HCT116 (cell line): ENCODE results near the gene DERL2. TPM values are rescaled to one million over a fixed set of nuclear protein-coding genes. Genes with fewer than 3 reads are reported as not detected.

Source experiments
- ATAC-seq: fragments of 200-7000 bp; cut with Tn5 transposase; 2 replicates; pipeline ENCODE4 v1.9.1; 2020; ENCODE audit warnings: mild to moderate bottlenecking, moderate library complexity
- BruUV-seq: library from RNA; stranded (reverse); fragments of 400-500 nt; replicated peaks from 2 replicates; lab custom pipeline; 2021; lab: Mats Ljungman, UMichigan
- CTCF ChIA-PET: fragments of 300-600 bp; sonication (Branson Sonifier 250); formaldehyde crosslinking; loops from one replicate; lab custom pipeline; 2021; ENCODE audit warnings: antibody characterized with exemption; lab: Charles Lee
- POLR2A ChIA-PET: fragments of 300-600, 350-600 bp; sonication (Branson Sonifier 250); formaldehyde crosslinking; loops from one replicate; lab custom pipeline; 2021; ENCODE audit warnings: antibody characterized with exemption; lab: Charles Lee
- RAD21 ChIA-PET, 2 experiments: fragments of 300-600 bp; sonication (Branson Sonifier 250); formaldehyde crosslinking; loops; one replicate each; lab custom pipeline; 2023; ENCODE audit warnings: low total read pairs in 2 of 2; ENCODE audit not compliant: uncharacterized antibody in 2 of 2, unreplicated experiment in 2 of 2, low non-redundant PET in 1 of 2; lab: Charles Lee
- DNase-seq: peaks from one replicate; pipeline ENCODE4 v3.0.0-alpha.2; 2010; ENCODE audit warnings: low read depth, low spot score
- H2AFZ ChIP-seq: fragments of 200-600 bp; shearing (Covaris generic), sonication (generic); 2 replicates; pipeline ENCODE4 v1.6.1; 2017; ENCODE audit warnings: low read depth, mixed run types, mixed read lengths, antibody characterized with exemption, low read length; ENCODE audit not compliant: poor library complexity, severe bottlenecking
- H3K27ac ChIP-seq: 2 replicates; pipeline ENCODE4 v1.5.1; 2012; ENCODE audit warnings: low read depth, low read length
- H3K27me3 ChIP-seq: fragments of 200-600 bp; sonication (generic); 2 replicates; pipeline ENCODE4 v1.6.1; 2016; ENCODE audit warnings: mixed run types, low read length, mixed read lengths; ENCODE audit not compliant: insufficient read depth
- H3K36me3 ChIP-seq, 2 experiments: fragments of 200-500 bp in 1 of 2; fragments of 200-600 bp in 1 of 2; sonication (Bioruptor generic) in 1 of 2; sonication (generic) in 1 of 2; 2 replicates each; pipeline versions ENCODE4 v1.5.1 to v1.6.1; 2014 to 2016; ENCODE audit warnings: low read length in 2 of 2, inconsistent platforms in 1 of 2, mixed read lengths in 1 of 2, mixed run types in 1 of 2; ENCODE audit not compliant: insufficient read depth in 2 of 2, control insufficient read depth in 1 of 2
- H3K4me1 ChIP-seq, 2 experiments: fragments of 200-600 bp in 1 of 2; sonication (generic) in 1 of 2; 2 replicates each; pipeline versions ENCODE4 v1.5.1 to v1.6.1; 2012 to 2017; ENCODE audit warnings: low read length in 2 of 2, inconsistent platforms in 1 of 2, mild to moderate bottlenecking in 1 of 2, mixed read lengths in 1 of 2, mixed run types in 1 of 2, moderate library complexity in 1 of 2; ENCODE audit not compliant: insufficient read depth in 2 of 2, control insufficient read depth in 1 of 2
- H3K4me2 ChIP-seq: fragments of 200-600 bp; sonication (generic); 2 replicates; pipeline ENCODE4 v1.6.1; 2017; ENCODE audit warnings: mixed run types, low read length, mixed read lengths
- H3K4me3 ChIP-seq, 2 experiments: fragments of 200-600 bp in 1 of 2; sonication (generic) in 1 of 2; replicated peaks in 1 of 2; 2 replicates each; pipeline ENCODE4 v1.5.1; 2011 to 2016; ENCODE audit warnings: low read length in 2 of 2, control low read depth in 1 of 2, low read depth in 1 of 2, mild to moderate bottlenecking in 1 of 2, mixed read lengths in 1 of 2, mixed run types in 1 of 2
- H3K79me2 ChIP-seq: fragments of 200-600 bp; sonication (generic); 2 replicates; pipeline ENCODE4 v1.6.1; 2017; ENCODE audit warnings: mild to moderate bottlenecking, mixed run types, low read length, moderate library complexity, mixed read lengths; ENCODE audit not compliant: insufficient read depth
- H3K9ac ChIP-seq: fragments of 200-600 bp; sonication (generic); 2 replicates; pipeline ENCODE4 v1.6.1; 2016; ENCODE audit warnings: low read length, mixed read lengths
- H3K9me2 ChIP-seq: fragments of 200-600 bp; sonication (generic), shearing (Covaris generic); 2 replicates; pipeline ENCODE4 v1.6.1; 2017; ENCODE audit warnings: mixed run types, mild to moderate bottlenecking, moderate library complexity; ENCODE audit not compliant: insufficient read depth
- H3K9me3 ChIP-seq, 2 experiments: fragments of 200-500 bp in 1 of 2; fragments of 200-600 bp in 1 of 2; sonication (Bioruptor generic) in 1 of 2; sonication (generic) in 1 of 2; 2 replicates each; pipeline ENCODE4 v1.6.1; 2014 to 2017; ENCODE audit warnings: low read length in 2 of 2, mixed read lengths in 2 of 2, inconsistent platforms in 1 of 2, low read depth in 1 of 2, mild to moderate bottlenecking in 1 of 2, mixed run types in 1 of 2, moderate library complexity in 1 of 2; ENCODE audit not compliant: control insufficient read depth in 1 of 2, insufficient read depth in 1 of 2
- H4K20me1 ChIP-seq: fragments of 200-600 bp; sonication (generic), shearing (Covaris generic); 2 replicates; pipeline ENCODE4 v1.6.1; 2017; ENCODE audit warnings: mixed run types, mild to moderate bottlenecking, moderate library complexity; ENCODE audit not compliant: insufficient read depth
- CBX3 ChIP-seq: IDR thresholded peaks from 2 replicates; pipeline ENCODE4 v1.6.1; 2012; ENCODE audit warnings: low read depth
- CEBPB ChIP-seq: IDR thresholded peaks from 2 replicates; pipeline ENCODE4 v1.6.1; 2012; ENCODE audit warnings: low read depth
- EGR1 ChIP-seq: IDR thresholded peaks from 2 replicates; pipeline ENCODE4 v1.6.1; 2012; ENCODE audit warnings: low read depth
- ELF1 ChIP-seq: IDR thresholded peaks from 2 replicates; pipeline ENCODE4 v1.6.1; 2012; ENCODE audit warnings: low read depth, borderline replicate concordance
- EZH2 ChIP-seq: fragments of 200-600 bp; sonication (generic); IDR thresholded peaks from 2 replicates; pipeline ENCODE4 v1.6.1; 2017; ENCODE audit warnings: antibody characterized with exemption, mixed run types
- EZH2phosphoT487 ChIP-seq: fragments of 200-600 bp; IDR thresholded peaks from 2 replicates; pipeline ENCODE4 v1.6.1; 2018; ENCODE audit warnings: antibody characterized with exemption, borderline replicate concordance
- FOSL1 ChIP-seq: IDR thresholded peaks from 2 replicates; pipeline ENCODE4 v1.6.1; 2012; ENCODE audit warnings: low read depth
- POLR2A ChIP-seq: IDR thresholded peaks from 2 replicates; pipeline ENCODE4 v1.7.0; 2011; ENCODE audit warnings: borderline replicate concordance; ENCODE audit not compliant: insufficient read depth, insufficient read length; ENCODE audit errors: extremely low read depth
- POLR2AphosphoS5 ChIP-seq: IDR thresholded peaks from 2 replicates; pipeline ENCODE4 v1.6.1; 2011; ENCODE audit warnings: mild to moderate bottlenecking, low read depth, low read length, moderate library complexity
- RAD21 ChIP-seq: IDR thresholded peaks from 2 replicates; pipeline ENCODE4 v1.6.1; 2012; ENCODE audit warnings: low read depth, mild to moderate bottlenecking
- SIN3A ChIP-seq: IDR thresholded peaks from 2 replicates; pipeline ENCODE4 v1.6.1; 2012; ENCODE audit warnings: low read depth
- SP1 ChIP-seq: IDR thresholded peaks from 2 replicates; pipeline ENCODE4 v1.6.1; 2012; ENCODE audit warnings: low read depth
- SRF ChIP-seq: IDR thresholded peaks from 2 replicates; pipeline ENCODE4 v1.6.1; 2012; ENCODE audit warnings: low read depth
- YY1 ChIP-seq: IDR thresholded peaks from 2 replicates; pipeline ENCODE4 v1.6.1; 2011; ENCODE audit warnings: low read length, low read depth, moderate library complexity, mild to moderate bottlenecking; ENCODE audit not compliant: insufficient replicate concordance; ENCODE audit errors: extremely low read depth
- ZFX ChIP-seq: fragments of 450-650 bp; IDR thresholded peaks from 2 replicates; pipeline ENCODE4 v1.6.1; 2017
- ZNF274 ChIP-seq: fragments of 200-500 bp; sonication (Bioruptor generic); IDR thresholded peaks from 2 replicates; pipeline ENCODE4 v1.6.1; 2014; ENCODE audit warnings: mild to moderate bottlenecking, low read depth, low read length, inconsistent platforms
- intact Hi-C: fragments of 100-400 bp; cut with micrococcal nuclease; formaldehyde crosslinking; loops from 2 replicates; pipeline ENCODE4 v1.10.0; 2022
- total RNA-seq: library from RNA; stranded (reverse); gene quantifications from one replicate; pipeline ENCODE4 v1.2.1, GENCODE V29; 2021; ENCODE audit not compliant: unreplicated experiment
- TF ChIP-seq, protein P1 (sequence below): IDR thresholded peaks from 2 replicates; pipeline ENCODE4 v1.6.1; 2011; ENCODE audit warnings: mild to moderate bottlenecking, low read length, moderate library complexity; ENCODE audit not compliant: insufficient replicate concordance; ENCODE audit errors: extremely low read depth
- TF ChIP-seq, protein P2 (sequence below): IDR thresholded peaks from 2 replicates; pipeline ENCODE4 v1.6.1; 2012
- TF ChIP-seq, protein P3 (sequence below): IDR thresholded peaks from 2 replicates; pipeline ENCODE4 v1.6.1; 2012
- TF ChIP-seq, protein P4 (sequence below), 3 experiments: fragments of 200-600 bp in 1 of 3; sonication (generic) in 1 of 3; IDR thresholded peaks in 2 of 3; conservative IDR thresholded peaks in 1 of 3; 2 replicates each; pipeline ENCODE4 v1.5.1; 2012 to 2017; ENCODE audit warnings: low read depth in 2 of 3, low read length in 2 of 3, antibody characterized with exemption in 1 of 3, borderline replicate concordance in 1 of 3, control low read depth in 1 of 3, mild to moderate bottlenecking in 1 of 3, mixed read lengths in 1 of 3, mixed run types in 1 of 3, moderate library complexity in 1 of 3; ENCODE audit not compliant: insufficient read depth in 1 of 3

DERL2 gene
- total RNA-seq, 1 experiment from 2014 or later = 45.6 TPM

DNA sequence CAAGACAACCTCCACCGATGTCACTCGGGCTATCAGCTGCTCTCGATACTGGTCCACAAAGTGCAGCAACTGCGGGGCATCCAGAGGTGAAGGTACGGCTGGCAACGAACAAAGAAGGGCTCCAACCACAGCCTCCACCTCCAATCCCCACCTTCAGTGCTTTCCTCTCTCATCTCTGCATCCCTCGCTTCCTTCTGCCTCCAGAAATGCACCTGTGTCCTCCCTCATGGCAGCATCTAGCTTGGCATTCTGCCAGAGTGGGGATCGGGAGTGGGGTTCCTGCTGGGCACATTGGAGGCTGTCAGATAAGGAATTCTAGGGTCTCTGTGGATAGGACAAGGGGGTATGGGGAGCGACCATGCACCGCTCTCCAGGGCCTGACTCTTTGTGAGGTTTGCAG is 29.0 kb upstream of the DERL2 start:
- DNase-seq (no peak), ATAC-seq (no peak)
- Histone ChIP-seq H3K9me3 (no peaks in the 10 kb centered on the region), H3K9ac (no peak overlapping the region), H3K27me3 (no peaks in the 10 kb centered on the region), H3K27ac (no peak overlapping the region), H3K4me3 (no peak overlapping the region), H3K4me1 (peaks cover 13 to 19% of the 10 kb centered on the region in 2 experiments; a peak in 3 of 4 replicates), H2AFZ (no peak overlapping the region), H3K4me2 (no peak overlapping the region), H3K9me2 (no peaks in the 10 kb centered on the region), H3K36me3 (no peaks in the 10 kb centered on the region), H3K79me2 (no peaks in the 10 kb centered on the region), H4K20me1 (no peaks in the 10 kb centered on the region)
- intact Hi-C loops = no loop called here
- RAD21 ChIA-PET = no interaction called here
- POLR2A ChIA-PET = no interaction called here
- TF ChIP-seq, protein P1, sequence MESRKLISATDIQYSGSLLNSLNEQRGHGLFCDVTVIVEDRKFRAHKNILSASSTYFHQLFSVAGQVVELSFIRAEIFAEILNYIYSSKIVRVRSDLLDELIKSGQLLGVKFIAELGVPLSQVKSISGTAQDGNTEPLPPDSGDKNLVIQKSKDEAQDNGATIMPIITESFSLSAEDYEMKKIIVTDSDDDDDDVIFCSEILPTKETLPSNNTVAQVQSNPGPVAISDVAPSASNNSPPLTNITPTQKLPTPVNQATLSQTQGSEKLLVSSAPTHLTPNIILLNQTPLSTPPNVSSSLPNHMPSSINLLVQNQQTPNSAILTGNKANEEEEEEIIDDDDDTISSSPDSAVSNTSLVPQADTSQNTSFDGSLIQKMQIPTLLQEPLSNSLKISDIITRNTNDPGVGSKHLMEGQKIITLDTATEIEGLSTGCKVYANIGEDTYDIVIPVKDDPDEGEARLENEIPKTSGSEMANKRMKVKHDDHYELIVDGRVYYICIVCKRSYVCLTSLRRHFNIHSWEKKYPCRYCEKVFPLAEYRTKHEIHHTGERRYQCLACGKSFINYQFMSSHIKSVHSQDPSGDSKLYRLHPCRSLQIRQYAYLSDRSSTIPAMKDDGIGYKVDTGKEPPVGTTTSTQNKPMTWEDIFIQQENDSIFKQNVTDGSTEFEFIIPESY = no peak
- TF ChIP-seq EZH2phosphoT487 (no peak), EZH2 (no peak), ZFX (no peak), EGR1 (no peak), FOSL1 (no peak), SP1 (no peak), ELF1 (no peak), POLR2AphosphoS5 (no peak), RAD21 (no peak), YY1 (no peak), CEBPB (no peak), POLR2A (no peak), SRF (no peak), CBX3 (no peak), ZNF274 (no peak), SIN3A (no peak)
- TF ChIP-seq, protein P2, sequence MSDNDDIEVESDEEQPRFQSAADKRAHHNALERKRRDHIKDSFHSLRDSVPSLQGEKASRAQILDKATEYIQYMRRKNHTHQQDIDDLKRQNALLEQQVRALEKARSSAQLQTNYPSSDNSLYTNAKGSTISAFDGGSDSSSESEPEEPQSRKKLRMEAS = no peak
- TF ChIP-seq, protein P3, sequence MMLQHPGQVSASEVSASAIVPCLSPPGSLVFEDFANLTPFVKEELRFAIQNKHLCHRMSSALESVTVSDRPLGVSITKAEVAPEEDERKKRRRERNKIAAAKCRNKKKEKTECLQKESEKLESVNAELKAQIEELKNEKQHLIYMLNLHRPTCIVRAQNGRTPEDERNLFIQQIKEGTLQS = no peak
- TF ChIP-seq, protein P4, sequence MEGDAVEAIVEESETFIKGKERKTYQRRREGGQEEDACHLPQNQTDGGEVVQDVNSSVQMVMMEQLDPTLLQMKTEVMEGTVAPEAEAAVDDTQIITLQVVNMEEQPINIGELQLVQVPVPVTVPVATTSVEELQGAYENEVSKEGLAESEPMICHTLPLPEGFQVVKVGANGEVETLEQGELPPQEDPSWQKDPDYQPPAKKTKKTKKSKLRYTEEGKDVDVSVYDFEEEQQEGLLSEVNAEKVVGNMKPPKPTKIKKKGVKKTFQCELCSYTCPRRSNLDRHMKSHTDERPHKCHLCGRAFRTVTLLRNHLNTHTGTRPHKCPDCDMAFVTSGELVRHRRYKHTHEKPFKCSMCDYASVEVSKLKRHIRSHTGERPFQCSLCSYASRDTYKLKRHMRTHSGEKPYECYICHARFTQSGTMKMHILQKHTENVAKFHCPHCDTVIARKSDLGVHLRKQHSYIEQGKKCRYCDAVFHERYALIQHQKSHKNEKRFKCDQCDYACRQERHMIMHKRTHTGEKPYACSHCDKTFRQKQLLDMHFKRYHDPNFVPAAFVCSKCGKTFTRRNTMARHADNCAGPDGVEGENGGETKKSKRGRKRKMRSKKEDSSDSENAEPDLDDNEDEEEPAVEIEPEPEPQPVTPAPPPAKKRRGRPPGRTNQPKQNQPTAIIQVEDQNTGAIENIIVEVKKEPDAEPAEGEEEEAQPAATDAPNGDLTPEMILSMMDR (IDR thresholded peaks at IDR 0.05 in 2 of 3, conservative IDR thresholded peaks at IDR 0.05 in 1 of 3; ENCODE audit: borderline replicate concordance in 1 of 3, insufficient read depth in 1 of 3, low read depth in 2 of 3, low read length in 2 of 3) = no peak
- BruUV-seq = no TSS peak
- CTCF ChIA-PET = no interaction called here
